ENCODE results near the gene PTER.

PTER gene

GRCh38 chr10:16441173-16441840 lies 4.5 kb downstream of the PTER start:
- ATAC-seq (replicated peaks) (no peak), DNase-seq (no peak)
- peak overlapping the region; percentile 26 to 72 for H3K27ac Mint-ChIP-seq
- H3K4me1 Mint-ChIP-seq (ENCODE audit: low read depth in 2 of 2): peaks cover 39 to 42% of the 10 kb centered on the region in 2 donors
- H3K27me3 Mint-ChIP-seq: no peaks in the 10 kb centered on the region
- peak overlapping the region in 1 of 2 donors; percentile 51 for H3K4me3 Mint-ChIP-seq
- no peaks in the 10 kb centered on the region for H3K9me3 Mint-ChIP-seq
- H3K36me3 Mint-ChIP-seq (ENCODE audit: insufficient read depth): peaks cover 24% of the 10 kb centered on the region

GRCh38 chr10:16442914-16443313 lies 6.1 kb downstream of the PTER start:
- peaks cover 24% of the 10 kb centered on the region for H3K36me3 Mint-ChIP-seq (ENCODE audit: insufficient read depth)
- no peak overlapping the region for H3K4me3 Mint-ChIP-seq
- DNase-seq (no peak), ATAC-seq (replicated peaks) (no peak)
- H3K4me1 Mint-ChIP-seq (ENCODE audit: low read depth in 2 of 2): peaks cover 27 to 32% of the 10 kb centered on the region in 2 donors
- H3K9me3 Mint-ChIP-seq: no peaks in the 10 kb centered on the region
- H3K27ac Mint-ChIP-seq: peak overlapping the region in 1 of 2 donors; percentile 15
- no peaks in the 10 kb centered on the region for H3K27me3 Mint-ChIP-seq

GRCh38 chr10:16445770-16446469 lies 9.1 kb downstream of the PTER start:
- Mint-ChIP-seq H3K36me3 (ENCODE audit: insufficient read depth) (peaks cover 25% of the 10 kb centered on the region), H3K27me3 (no peaks in the 10 kb centered on the region), H3K9me3 (no peaks in the 10 kb centered on the region), H3K4me1 (ENCODE audit: low read depth in 2 of 2) (peaks cover 17 to 19% of the 10 kb centered on the region in 2 donors), H3K4me3 (no peak overlapping the region), H3K27ac (no peak overlapping the region)
- DNase-seq (no peak), ATAC-seq (replicated peaks) (no peak)

- no peaks in the 10 kb centered on the region for H3K27me3 Mint-ChIP-seq
- H3K36me3 Mint-ChIP-seq (ENCODE audit: insufficient read depth): peaks cover 21% of the 10 kb centered on the region
- peak overlapping the region in 1 of 2 donors; percentile 2 for H3K27ac Mint-ChIP-seq
- no peak overlapping the region for H3K4me3 Mint-ChIP-seq
- peaks cover 5 to 9% of the 10 kb centered on the region in 2 donors for H3K4me1 Mint-ChIP-seq (ENCODE audit: low read depth in 2 of 2)
- ATAC-seq (replicated peaks) (no peak), DNase-seq (no peak)
- no peaks in the 10 kb centered on the region for H3K9me3 Mint-ChIP-seq
These were observed 12.6 kb downstream of the PTER start for GRCh38 chr10:16449454-16449853.

GRCh38 chr10:16458166-16458955 lies 21.6 kb downstream of the PTER start:
- H3K27ac Mint-ChIP-seq: peak overlapping the region; percentile 13 to 29
- no peak overlapping the region for H3K4me3 Mint-ChIP-seq
- peaks cover 6 to 25% of the 10 kb centered on the region in 2 donors for H3K4me1 Mint-ChIP-seq (ENCODE audit: low read depth in 2 of 2)
- ATAC-seq (replicated peaks) (no peak), DNase-seq (no peak)
- H3K27me3 Mint-ChIP-seq: no peaks in the 10 kb centered on the region
- H3K9me3 Mint-ChIP-seq: no peaks in the 10 kb centered on the region
- peaks cover 6% of the 10 kb centered on the region for H3K36me3 Mint-ChIP-seq (ENCODE audit: insufficient read depth)

GRCh38 chr10:16459423-16459939 lies 22.7 kb downstream of the PTER start:
- no peak overlapping the region for H3K27ac Mint-ChIP-seq
- H3K27me3 Mint-ChIP-seq: no peaks in the 10 kb centered on the region
- H3K4me1 Mint-ChIP-seq (ENCODE audit: low read depth in 2 of 2): peaks cover 7 to 31% of the 10 kb centered on the region in 2 donors
- no peak for DNase-seq
- H3K36me3 Mint-ChIP-seq (ENCODE audit: insufficient read depth): peaks cover 6% of the 10 kb centered on the region
- no peaks in the 10 kb centered on the region for H3K9me3 Mint-ChIP-seq
- no peak overlapping the region for H3K4me3 Mint-ChIP-seq
- no peak for ATAC-seq (replicated peaks)

GRCh38 chr10:16466001-16466400 lies 29.2 kb downstream of the PTER start:
- Mint-ChIP-seq H3K4me3 (no peak overlapping the region), H3K36me3 (ENCODE audit: insufficient read depth) (peaks cover 4% of the 10 kb centered on the region), H3K9me3 (no peaks in the 10 kb centered on the region), H3K27ac (peak overlapping the region in 1 of 2 donors; percentile 64), H3K27me3 (no peaks in the 10 kb centered on the region), H3K4me1 (ENCODE audit: low read depth in 2 of 2) (peaks cover 7 to 16% of the 10 kb centered on the region in 2 donors)
- no peak for ATAC-seq (replicated peaks)
- no peak for DNase-seq

GRCh38 chr10:16470747-16471146 lies 33.9 kb downstream of the PTER start:
- Mint-ChIP-seq H3K4me1 (ENCODE audit: low read depth in 2 of 2) (peaks cover 6 to 11% of the 10 kb centered on the region in 2 donors), H3K4me3 (peak overlapping the region in 1 of 2 donors; percentile 5), H3K36me3 (ENCODE audit: insufficient read depth) (no peaks in the 10 kb centered on the region), H3K9me3 (no peaks in the 10 kb centered on the region), H3K27ac (peak overlapping the region; percentile 7 to 16), H3K27me3 (no peaks in the 10 kb centered on the region)
- peak in 2 of 3 experiments; percentile 2 to 8 for DNase-seq
- peak; percentile 69 for ATAC-seq (replicated peaks)

GRCh38 chr10:16472828-16473227 lies 36.0 kb downstream of the PTER start:
- Mint-ChIP-seq H3K4me1 (ENCODE audit: low read depth in 2 of 2) (peaks cover 6 to 11% of the 10 kb centered on the region in 2 donors), H3K36me3 (ENCODE audit: insufficient read depth) (no peaks in the 10 kb centered on the region), H3K4me3 (no peak overlapping the region), H3K9me3 (no peaks in the 10 kb centered on the region), H3K27me3 (no peaks in the 10 kb centered on the region), H3K27ac (no peak overlapping the region)
- DNase-seq (no peak), ATAC-seq (replicated peaks) (no peak)

- Mint-ChIP-seq H3K4me1 (ENCODE audit: low read depth in 2 of 2) (peaks cover 0 to 5% of the 10 kb centered on the region in 2 donors), H3K27ac (no peak overlapping the region), H3K36me3 (ENCODE audit: insufficient read depth) (no peaks in the 10 kb centered on the region), H3K4me3 (no peak overlapping the region), H3K9me3 (no peaks in the 10 kb centered on the region), H3K27me3 (no peaks in the 10 kb centered on the region)
- ATAC-seq (replicated peaks): no peak
- DNase-seq: no peak
These were observed 40.9 kb downstream of the PTER start for GRCh38 chr10:16477757-16478156.

- no peak for DNase-seq
These were observed 42.0 kb downstream of the PTER start for GRCh38 chr10:16478801-16479200.

GRCh38 chr10:16481052-16481728 lies 44.4 kb downstream of the PTER start:
- ATAC-seq (replicated peaks) (no peak), DNase-seq (no peak)
- H3K9me3 Mint-ChIP-seq: no peaks in the 10 kb centered on the region
- no peak overlapping the region for H3K27ac Mint-ChIP-seq
- no peaks in the 10 kb centered on the region for H3K27me3 Mint-ChIP-seq
- H3K4me1 Mint-ChIP-seq (ENCODE audit: low read depth in 2 of 2): peaks cover 5 to 9% of the 10 kb centered on the region in 2 donors
- no peaks in the 10 kb centered on the region for H3K36me3 Mint-ChIP-seq (ENCODE audit: insufficient read depth)
- H3K4me3 Mint-ChIP-seq: no peak overlapping the region

More at GRCh38 chr10:16478801-16479200, 42.0 kb downstream of the PTER start:
- H3K9me3 Mint-ChIP-seq: no peaks in the 10 kb centered on the region
- H3K4me3 Mint-ChIP-seq: no peak overlapping the region
- no peak overlapping the region for H3K27ac Mint-ChIP-seq
- H3K36me3 Mint-ChIP-seq (ENCODE audit: insufficient read depth): no peaks in the 10 kb centered on the region
- no peak for ATAC-seq (replicated peaks)
- no peaks in the 10 kb centered on the region for H3K27me3 Mint-ChIP-seq
- H3K4me1 Mint-ChIP-seq (ENCODE audit: low read depth in 2 of 2): peaks cover 5 to 9% of the 10 kb centered on the region in 2 donors
